ENCODE results near the gene UGT2B11.
"Not testable (repeated sequence)": the region's sequence is repeated elsewhere in the genome, so short reads cannot be mapped to it uniquely, and the experiment has no call there.

Gene UGT2B11

DNA sequence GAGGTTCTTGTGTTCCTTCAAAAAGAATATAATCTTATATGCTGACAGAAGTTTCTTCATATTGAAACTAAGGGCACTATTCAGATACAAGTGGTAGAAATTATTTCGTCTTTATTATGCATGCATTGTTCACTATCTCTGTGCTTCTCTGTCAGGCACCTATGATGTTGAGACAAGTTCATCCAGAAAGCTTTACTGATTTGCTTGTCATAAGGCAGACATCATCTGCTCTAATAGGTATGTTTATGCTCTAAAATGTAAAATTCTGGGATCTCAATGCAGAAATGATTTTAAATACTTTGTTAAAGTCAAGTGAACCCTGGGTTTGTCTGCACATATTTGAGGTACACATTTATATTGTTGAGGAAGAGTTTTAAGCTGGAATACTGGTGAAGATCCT is 3.6 kb downstream of the UGT2B11 start:
- TF ChIP-seq, protein P1, sequence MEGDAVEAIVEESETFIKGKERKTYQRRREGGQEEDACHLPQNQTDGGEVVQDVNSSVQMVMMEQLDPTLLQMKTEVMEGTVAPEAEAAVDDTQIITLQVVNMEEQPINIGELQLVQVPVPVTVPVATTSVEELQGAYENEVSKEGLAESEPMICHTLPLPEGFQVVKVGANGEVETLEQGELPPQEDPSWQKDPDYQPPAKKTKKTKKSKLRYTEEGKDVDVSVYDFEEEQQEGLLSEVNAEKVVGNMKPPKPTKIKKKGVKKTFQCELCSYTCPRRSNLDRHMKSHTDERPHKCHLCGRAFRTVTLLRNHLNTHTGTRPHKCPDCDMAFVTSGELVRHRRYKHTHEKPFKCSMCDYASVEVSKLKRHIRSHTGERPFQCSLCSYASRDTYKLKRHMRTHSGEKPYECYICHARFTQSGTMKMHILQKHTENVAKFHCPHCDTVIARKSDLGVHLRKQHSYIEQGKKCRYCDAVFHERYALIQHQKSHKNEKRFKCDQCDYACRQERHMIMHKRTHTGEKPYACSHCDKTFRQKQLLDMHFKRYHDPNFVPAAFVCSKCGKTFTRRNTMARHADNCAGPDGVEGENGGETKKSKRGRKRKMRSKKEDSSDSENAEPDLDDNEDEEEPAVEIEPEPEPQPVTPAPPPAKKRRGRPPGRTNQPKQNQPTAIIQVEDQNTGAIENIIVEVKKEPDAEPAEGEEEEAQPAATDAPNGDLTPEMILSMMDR (conservative IDR thresholded peaks at IDR 0.05; ENCODE audit: control insufficient read depth, insufficient read depth, low read depth, low read length) = no peak
- no peak overlapping the region for H3K4me3 ChIP-seq (ENCODE audit: control insufficient read depth, low read depth, low read length)
- no peak for DNase-seq (ENCODE audit: low read depth)

DNA sequence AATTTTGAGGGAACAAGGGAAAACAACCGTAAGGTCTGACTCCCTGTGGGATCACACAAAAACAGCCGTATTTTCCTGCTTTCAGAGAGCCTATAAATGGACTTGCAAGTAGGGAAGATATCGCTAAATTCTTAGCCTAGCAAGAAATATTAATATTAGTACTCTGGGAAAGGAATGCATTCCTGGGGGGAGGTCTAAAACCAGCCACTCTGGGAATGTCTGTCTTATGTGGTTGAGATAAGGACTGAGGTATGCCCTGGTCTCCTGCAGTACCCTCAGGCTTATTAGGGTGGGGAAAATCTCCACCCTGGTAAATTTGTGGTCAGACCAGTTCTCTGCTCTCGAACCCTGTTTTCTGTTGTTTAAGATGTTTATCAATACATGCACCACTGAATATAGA is 16.0 kb downstream of the UGT2B11 start:
- not testable (repeated sequence) for DNase-seq (ENCODE audit: low read depth); H3K4me3 ChIP-seq (ENCODE audit: control insufficient read depth, low read depth, low read length)

DNA sequence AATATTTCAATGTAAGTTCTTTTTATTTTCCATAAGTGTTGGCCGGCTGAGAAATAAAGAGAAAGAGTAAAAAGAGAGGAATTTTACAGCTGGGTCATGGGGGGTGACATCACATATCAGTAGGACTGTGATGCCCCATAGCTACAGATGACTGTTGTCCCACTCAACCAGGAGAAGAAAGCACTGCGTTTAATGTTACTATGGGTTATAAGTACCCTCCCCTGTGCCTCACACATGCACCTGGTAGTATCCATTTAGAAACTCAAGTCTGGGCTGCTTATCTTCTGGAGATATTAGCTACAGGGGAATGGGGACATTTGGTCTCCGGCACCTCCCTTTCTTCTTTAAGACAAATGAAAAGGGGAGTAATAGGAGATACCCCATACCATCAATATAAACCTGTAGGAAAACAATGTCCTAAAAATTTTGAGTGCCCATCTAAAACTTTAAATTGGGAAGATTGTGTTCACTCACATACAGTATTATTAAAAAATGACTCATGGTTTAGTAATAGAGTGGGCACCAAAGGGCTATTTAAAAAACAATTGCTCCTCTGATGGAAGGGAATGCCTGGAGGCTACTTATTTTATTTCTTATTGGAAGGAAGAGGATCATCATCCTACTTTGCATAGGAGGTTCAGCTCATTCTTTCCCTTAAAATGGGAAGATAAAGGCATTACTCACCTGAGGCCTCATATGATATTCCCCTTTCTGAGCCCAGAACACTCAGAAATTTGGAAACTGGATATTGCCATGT is 18.2 kb downstream of the UGT2B11 start:
- DNase-seq (ENCODE audit: low read depth) = no peak
- H3K4me3 ChIP-seq (ENCODE audit: control insufficient read depth, low read depth, low read length) = no peak overlapping the region
- TF ChIP-seq, protein P1 (conservative IDR thresholded peaks at IDR 0.05; ENCODE audit: control insufficient read depth, insufficient read depth, low read depth, low read length) = no peak

- DNase-seq (ENCODE audit: low read depth) = no peak
- TF ChIP-seq, protein P1 (conservative IDR thresholded peaks at IDR 0.05; ENCODE audit: control insufficient read depth, insufficient read depth, low read depth, low read length) = no peak
- H3K4me3 ChIP-seq (ENCODE audit: control insufficient read depth, low read depth, low read length) = no peak overlapping the region
Measured at GRCh38 chr4:69194166-69194565, 20.4 kb downstream of the UGT2B11 start.

- DNase-seq (ENCODE audit: low read depth); H3K4me3 ChIP-seq (ENCODE audit: control insufficient read depth, low read depth, low read length): not testable (repeated sequence)
Measured at GRCh38 chr4:69191905-69192304, 22.6 kb downstream of the UGT2B11 start.

- H3K4me3 ChIP-seq (ENCODE audit: control insufficient read depth, low read depth, low read length) = not testable (repeated sequence)
Measured at GRCh38 chr4:69190621-69191020, 23.9 kb downstream of the UGT2B11 start.

GRCh38 chr4:69181519-69182169 is 32.9 kb downstream of the UGT2B11 start:
- DNase-seq (ENCODE audit: low read depth); H3K4me3 ChIP-seq (ENCODE audit: control insufficient read depth, low read depth, low read length): not testable (repeated sequence)

More at GRCh38 chr4:69190621-69191020, 23.9 kb downstream of the UGT2B11 start:
- not testable (repeated sequence) for DNase-seq (ENCODE audit: low read depth)

- not testable (repeated sequence) for H3K4me3 ChIP-seq (ENCODE audit: control insufficient read depth, low read depth, low read length); DNase-seq (ENCODE audit: low read depth)
Measured at GRCh38 chr4:69179817-69180216, 34.7 kb downstream of the UGT2B11 start.

DNA sequence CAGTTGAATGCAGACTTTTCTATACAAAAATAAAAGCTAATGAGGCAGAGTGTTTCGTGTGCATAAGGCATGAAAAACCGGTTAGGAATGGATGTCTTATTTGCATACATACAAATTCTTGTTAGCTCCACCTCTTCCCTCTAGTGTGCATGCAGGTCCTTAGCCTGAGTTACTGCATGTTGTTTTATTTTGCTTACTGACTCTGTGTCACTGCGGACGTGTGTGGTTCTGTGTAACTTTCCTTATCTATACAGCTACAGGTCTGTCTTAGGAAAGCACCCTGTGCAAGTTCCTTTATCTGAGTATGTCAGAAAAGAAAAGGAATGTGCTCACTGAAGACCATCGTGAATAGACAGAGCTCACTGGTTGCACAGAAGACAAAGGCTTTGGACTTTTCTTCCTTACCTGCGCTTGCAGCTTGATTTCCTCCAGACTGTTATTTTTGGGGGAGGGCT is 35.8 kb downstream of the UGT2B11 start:
- not testable (repeated sequence) for H3K4me3 ChIP-seq (ENCODE audit: control insufficient read depth, low read depth, low read length); DNase-seq (ENCODE audit: low read depth)

Measured in fibroblast of mammary gland (primary cell).